AG04449 (cell line): ENCODE measurements around the gene ZSCAN12.

Experiments
- CTCF ChIA-PET: fragments of 350-600 bp; formaldehyde crosslinking; extraction: SDS; loops from one replicate; lab custom pipeline; 2021; ENCODE audit warnings: antibody characterized with exemption; lab: Yijun Ruan, JAX
- POLR2A ChIA-PET: fragments of 400-600, 350-600 bp; formaldehyde crosslinking; extraction: SDS; loops from one replicate; lab custom pipeline; 2020; ENCODE audit warnings: antibody characterized with exemption, inconsistent platforms; lab: Yijun Ruan, JAX
- DNase-seq: peaks from one replicate; pipeline ENCODE4 v3.0.0-alpha.2; 2010; ENCODE audit warnings: low read depth, low spot score
- H3K4me3 ChIP-seq: 2 replicates; pipeline ENCODE4 v1.5.1; 2011; ENCODE audit warnings: low read depth, mild to moderate bottlenecking, control low read depth, low read length
- TF ChIP-seq, protein P1 (sequence below): IDR thresholded peaks from one replicate; pipeline ENCODE4 v1.5.1; 2011; ENCODE audit warnings: mild to moderate bottlenecking, moderate library complexity, low read length, control low read depth, inconsistent platforms; ENCODE audit not compliant: insufficient read depth; ENCODE audit errors: missing control alignments

Gene ZSCAN12

DNA sequence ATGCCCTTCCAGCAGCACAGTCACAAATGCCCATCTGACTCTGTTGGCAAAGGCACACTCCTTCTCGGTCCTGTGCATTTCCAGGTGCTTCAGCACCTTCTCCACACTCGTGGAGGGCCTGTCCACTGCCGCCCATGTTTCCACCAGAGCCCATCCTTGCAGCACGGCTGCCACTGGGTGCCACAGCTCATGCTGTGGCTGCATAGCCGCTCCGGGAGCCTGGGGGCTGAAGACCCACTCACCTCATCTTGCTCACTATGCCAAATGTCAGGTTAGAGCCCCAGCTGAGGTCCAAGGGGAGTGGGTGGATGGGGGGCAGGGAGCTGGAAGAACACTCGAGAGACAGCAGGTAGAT, 42.9 kb downstream of the ZSCAN12 start:
- TF ChIP-seq, protein P1, sequence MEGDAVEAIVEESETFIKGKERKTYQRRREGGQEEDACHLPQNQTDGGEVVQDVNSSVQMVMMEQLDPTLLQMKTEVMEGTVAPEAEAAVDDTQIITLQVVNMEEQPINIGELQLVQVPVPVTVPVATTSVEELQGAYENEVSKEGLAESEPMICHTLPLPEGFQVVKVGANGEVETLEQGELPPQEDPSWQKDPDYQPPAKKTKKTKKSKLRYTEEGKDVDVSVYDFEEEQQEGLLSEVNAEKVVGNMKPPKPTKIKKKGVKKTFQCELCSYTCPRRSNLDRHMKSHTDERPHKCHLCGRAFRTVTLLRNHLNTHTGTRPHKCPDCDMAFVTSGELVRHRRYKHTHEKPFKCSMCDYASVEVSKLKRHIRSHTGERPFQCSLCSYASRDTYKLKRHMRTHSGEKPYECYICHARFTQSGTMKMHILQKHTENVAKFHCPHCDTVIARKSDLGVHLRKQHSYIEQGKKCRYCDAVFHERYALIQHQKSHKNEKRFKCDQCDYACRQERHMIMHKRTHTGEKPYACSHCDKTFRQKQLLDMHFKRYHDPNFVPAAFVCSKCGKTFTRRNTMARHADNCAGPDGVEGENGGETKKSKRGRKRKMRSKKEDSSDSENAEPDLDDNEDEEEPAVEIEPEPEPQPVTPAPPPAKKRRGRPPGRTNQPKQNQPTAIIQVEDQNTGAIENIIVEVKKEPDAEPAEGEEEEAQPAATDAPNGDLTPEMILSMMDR, result no peak
- POLR2A ChIA-PET, result interaction anchor here (0.9 to 1.2 kb wide), 3 partner anchors 75 to 215 kb away, joined by 3 to 4 read pairs (median 4); partner anchors contain the start of genes PGBD1, ZKSCAN8 and ZSCAN26
- no peak for DNase-seq
- H3K4me3 ChIP-seq, result no peak overlapping the region
- CTCF ChIA-PET, result interaction anchor here (1.0 to 4.5 kb wide), 25 partner anchors 8 to 1196 kb away, joined by 3 to 29 read pairs (median 10); partner anchors contain the start of genes ZKSCAN4, ZKSCAN8, ZSCAN16 and ZSCAN26

GRCh38 chr6:28355743-28356665, 43.5 kb downstream of the ZSCAN12 start:
- TF ChIP-seq, protein P1, result peak; percentile 60
- peak overlapping the region; percentile 74 for H3K4me3 ChIP-seq
- POLR2A ChIA-PET, result interaction anchor here (0.8 to 1.2 kb wide), 5 partner anchors 21 to 214 kb away, joined by 3 to 5 read pairs (median 4); partner anchors contain the start of genes PGBD1, ZKSCAN8 and ZSCAN26
- DNase-seq, result peak; percentile 42
- CTCF ChIA-PET, result interaction anchor here (0.7 to 4.5 kb wide), 38 partner anchors 9 to 1195 kb away, joined by 3 to 29 read pairs (median 6); partner anchors contain the start of genes ZKSCAN4, ZKSCAN8, ZSCAN16 and ZSCAN26

GRCh38 chr6:28354688-28355554, 44.6 kb downstream of the ZSCAN12 start:
- H3K4me3 ChIP-seq, result peak overlapping the region; percentile 74
- no peak for DNase-seq
- TF ChIP-seq, protein P1, result no peak
- ChIA-PET CTCF (interaction anchor here (0.6 to 4.5 kb wide), 32 partner anchors 8 to 459 kb away, joined by 3 to 29 read pairs (median 8); partner anchors contain the start of genes ZKSCAN8 and ZSCAN26), POLR2A (interaction anchor here (1.2 kb wide), 1 partner anchor 213 kb away, joined by 4 read pairs; the partner anchor contains the start of gene ZKSCAN8)

- TF ChIP-seq, protein P1, result no peak
- ChIA-PET POLR2A (no interaction called here), CTCF (interaction anchor here (0.6 to 2.9 kb wide), 10 partner anchors 9 to 458 kb away, joined by 3 to 18 read pairs (median 4); partner anchors contain the start of genes ZKSCAN8 and ZSCAN16)
- DNase-seq, result no peak
- H3K4me3 ChIP-seq, result no peak overlapping the region
Observed at GRCh38 chr6:28353981-28354676, 45.4 kb downstream of the ZSCAN12 start.

GRCh38 chr6:28353356-28353755, 46.2 kb downstream of the ZSCAN12 start:
- DNase-seq, result no peak
- POLR2A ChIA-PET, result no interaction called here
- H3K4me3 ChIP-seq, result no peak overlapping the region
- TF ChIP-seq, protein P1, result no peak
- CTCF ChIA-PET, result interaction anchor here (1.3 to 1.7 kb wide), 2 partner anchors 10 to 211 kb away, joined by 4 read pairs; partner anchors contain the start of gene ZKSCAN8
